ENCODE measurements around the gene CTF1.

CTF1 gene

GRCh38 chr16:30894540-30895368 is 1.7 kb upstream of the CTF1 start:
- DNase-seq (ENCODE audit: low read depth): no peak
- TF ChIP-seq, protein P1, sequence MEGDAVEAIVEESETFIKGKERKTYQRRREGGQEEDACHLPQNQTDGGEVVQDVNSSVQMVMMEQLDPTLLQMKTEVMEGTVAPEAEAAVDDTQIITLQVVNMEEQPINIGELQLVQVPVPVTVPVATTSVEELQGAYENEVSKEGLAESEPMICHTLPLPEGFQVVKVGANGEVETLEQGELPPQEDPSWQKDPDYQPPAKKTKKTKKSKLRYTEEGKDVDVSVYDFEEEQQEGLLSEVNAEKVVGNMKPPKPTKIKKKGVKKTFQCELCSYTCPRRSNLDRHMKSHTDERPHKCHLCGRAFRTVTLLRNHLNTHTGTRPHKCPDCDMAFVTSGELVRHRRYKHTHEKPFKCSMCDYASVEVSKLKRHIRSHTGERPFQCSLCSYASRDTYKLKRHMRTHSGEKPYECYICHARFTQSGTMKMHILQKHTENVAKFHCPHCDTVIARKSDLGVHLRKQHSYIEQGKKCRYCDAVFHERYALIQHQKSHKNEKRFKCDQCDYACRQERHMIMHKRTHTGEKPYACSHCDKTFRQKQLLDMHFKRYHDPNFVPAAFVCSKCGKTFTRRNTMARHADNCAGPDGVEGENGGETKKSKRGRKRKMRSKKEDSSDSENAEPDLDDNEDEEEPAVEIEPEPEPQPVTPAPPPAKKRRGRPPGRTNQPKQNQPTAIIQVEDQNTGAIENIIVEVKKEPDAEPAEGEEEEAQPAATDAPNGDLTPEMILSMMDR (IDR thresholded peaks at IDR 0.05; ENCODE audit: insufficient read depth, low read depth, low read length, missing control alignments): no peak
- peak overlapping the region; percentile 23; the same call in 1 of the 2 replicates for H3K4me3 ChIP-seq (ENCODE audit: low read depth, low read length)

DNA sequence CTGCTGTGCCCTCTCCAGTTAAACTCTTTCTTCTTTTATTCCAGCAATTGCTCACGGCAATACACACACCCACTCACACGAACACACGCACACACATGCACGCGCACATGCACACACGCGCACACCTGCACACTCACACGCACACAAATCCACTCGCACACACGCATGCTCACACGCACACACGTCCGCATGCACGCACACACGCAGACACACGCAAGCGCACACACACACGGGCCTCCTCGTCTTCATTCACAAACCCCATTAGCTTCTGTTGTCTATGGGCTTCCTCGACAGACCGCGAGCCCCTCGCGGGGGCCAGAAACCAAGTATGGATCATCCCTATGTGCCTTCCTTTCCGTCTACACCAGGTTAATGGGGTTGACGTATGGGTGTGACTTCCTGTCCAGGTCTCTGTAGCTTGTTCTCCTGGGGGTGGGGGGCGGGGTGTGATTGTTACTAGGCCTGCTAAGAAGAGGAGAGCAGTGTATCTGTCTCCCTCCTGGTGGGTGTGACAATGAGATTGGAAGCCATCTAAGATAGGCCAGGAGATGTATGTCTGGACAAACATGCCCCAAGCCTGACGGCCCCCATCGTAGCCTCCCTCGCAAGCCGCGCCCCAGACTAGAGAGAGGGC is 670 bp upstream of the CTF1 start:
- no peak overlapping the region for H3K4me3 ChIP-seq (ENCODE audit: low read depth, low read length)

DNA sequence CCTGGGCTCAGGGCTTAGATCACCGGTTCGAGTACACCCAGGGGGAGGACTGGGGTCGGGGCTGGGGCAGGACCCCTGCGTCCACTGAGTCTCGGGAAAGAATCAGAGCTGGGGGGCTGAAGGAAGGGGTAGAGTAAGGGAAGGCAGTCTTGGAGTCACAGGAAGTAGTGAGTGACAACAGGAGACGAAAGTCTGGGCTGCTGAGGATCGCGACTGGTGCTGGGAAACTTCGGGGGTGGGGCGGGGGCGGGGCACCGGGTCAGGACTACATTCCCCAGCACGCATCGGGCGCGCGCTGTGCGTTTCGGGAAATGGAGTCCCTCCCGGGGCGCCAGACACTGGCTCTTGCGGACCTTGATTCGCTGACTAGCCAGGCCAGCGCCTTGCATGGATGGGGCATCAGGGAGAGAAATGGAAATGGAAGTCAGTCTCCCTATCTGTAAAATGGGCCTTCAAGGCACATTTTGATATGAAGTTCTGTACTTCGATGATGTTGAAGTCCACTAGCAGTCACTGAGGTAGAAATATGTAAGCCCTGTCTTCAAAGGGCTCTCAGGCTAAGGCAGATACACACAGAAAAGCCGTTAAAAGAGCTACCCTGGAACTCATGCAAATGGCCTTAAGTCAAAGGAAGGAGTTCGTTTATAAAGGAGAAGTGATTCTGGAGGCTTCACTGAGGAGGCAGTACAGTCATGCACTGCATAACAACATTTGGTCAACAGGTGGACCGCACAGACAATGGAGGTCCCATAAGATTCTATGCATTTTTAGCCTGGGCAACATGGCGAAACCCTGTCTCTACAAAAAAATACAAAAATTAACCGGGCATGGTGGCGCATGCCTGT is 697 bp downstream of the CTF1 start:
- H3K4me3 ChIP-seq (ENCODE audit: low read depth, low read length): peak overlapping the region; percentile 42
- DNase-seq (ENCODE audit: low read depth): peak; percentile 87

More for the DNA sequence above, 670 bp upstream of the CTF1 start:
- TF ChIP-seq, protein P1 (IDR thresholded peaks at IDR 0.05; ENCODE audit: insufficient read depth, low read depth, low read length, missing control alignments): no peak
- DNase-seq (ENCODE audit: low read depth): no peak

GRCh38 chr16:30899794-30900193 is 3.4 kb downstream of the CTF1 start:
- no peak overlapping the region for H3K4me3 ChIP-seq (ENCODE audit: low read depth, low read length)
- DNase-seq (ENCODE audit: low read depth): no peak
- TF ChIP-seq, protein P1 (IDR thresholded peaks at IDR 0.05; ENCODE audit: insufficient read depth, low read depth, low read length, missing control alignments): no peak

More for the DNA sequence above, 697 bp downstream of the CTF1 start:
- TF ChIP-seq, protein P1 (IDR thresholded peaks at IDR 0.05; ENCODE audit: insufficient read depth, low read depth, low read length, missing control alignments): no peak

DNA sequence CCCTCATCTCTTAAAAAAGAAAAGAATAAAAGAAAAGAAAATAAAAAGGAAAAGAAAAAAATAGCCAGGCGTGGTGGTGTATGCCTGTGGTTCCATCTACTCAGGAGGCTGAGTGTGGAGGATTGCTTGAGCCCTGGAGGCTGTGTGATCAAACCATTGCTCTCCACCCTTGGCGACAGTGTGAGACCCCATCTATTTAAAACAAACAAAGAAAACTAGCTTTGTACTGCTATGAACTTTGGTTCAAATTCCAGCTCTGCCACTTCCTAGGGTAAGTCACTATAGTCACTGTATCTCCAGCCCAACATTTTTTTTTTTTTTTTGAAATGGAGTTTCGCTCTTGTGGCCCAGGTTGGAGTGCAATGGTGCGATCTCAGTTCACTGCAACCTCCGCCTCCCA is 4.2 kb downstream of the CTF1 start:
- TF ChIP-seq, protein P1 (IDR thresholded peaks at IDR 0.05; ENCODE audit: insufficient read depth, low read depth, low read length, missing control alignments): no peak
- no peak for DNase-seq (ENCODE audit: low read depth)
- H3K4me3 ChIP-seq (ENCODE audit: low read depth, low read length): no peak overlapping the region

DNA sequence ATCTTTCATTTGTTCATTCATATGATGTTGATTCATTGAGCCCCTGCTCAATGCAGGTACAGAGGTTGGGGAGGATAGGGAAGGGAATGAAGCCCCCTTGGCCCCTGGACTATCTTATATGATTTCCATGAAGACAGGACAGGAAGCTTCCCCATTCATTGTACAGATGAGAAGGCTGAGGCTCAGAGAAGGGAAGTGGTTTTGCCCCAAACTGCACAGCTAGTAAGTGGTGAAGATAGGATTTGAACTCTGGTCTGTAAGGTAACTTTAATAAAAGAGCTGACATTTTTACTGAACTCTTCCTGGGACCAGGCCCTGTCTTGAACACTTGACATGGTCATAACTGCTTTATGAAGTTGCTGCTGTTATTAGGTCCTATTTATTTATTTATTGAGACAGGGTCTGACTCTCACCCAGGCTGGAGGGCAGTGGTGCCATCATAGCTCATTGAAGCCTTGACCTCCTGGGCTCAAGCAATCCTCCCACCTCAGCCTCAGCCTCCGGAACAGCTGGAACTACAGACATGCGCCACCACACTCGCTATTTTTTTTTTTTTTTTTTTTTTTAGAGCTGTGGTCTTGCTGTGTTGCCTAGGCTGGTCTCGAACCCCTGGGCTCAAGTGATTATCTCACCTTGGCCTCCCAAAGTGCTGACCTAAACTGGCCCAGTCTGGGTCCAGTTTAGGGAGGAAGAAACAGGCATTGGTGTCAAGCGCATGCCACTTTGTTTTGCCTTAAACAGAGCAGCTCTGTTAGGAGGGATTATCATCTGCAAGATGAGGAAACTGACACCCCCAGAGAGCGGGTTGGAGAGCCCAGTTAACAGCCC is 5.0 kb downstream of the CTF1 start:
- no peak for DNase-seq (ENCODE audit: low read depth)
- TF ChIP-seq, protein P1 (IDR thresholded peaks at IDR 0.05; ENCODE audit: insufficient read depth, low read depth, low read length, missing control alignments): no peak
- peak overlapping the region; percentile 55 for H3K4me3 ChIP-seq (ENCODE audit: low read depth, low read length)
